GM12892 (cell line): ENCODE measurements around the gene TNFRSF13B.

Experiments
- POLR2A ChIP-seq: IDR thresholded peaks from 2 replicates; pipeline ENCODE4 v1.6.1; 2011; ENCODE audit warnings: low read depth, low read length, control low read depth
- POLR2AphosphoS5 ChIP-seq: IDR thresholded peaks from 2 replicates; pipeline ENCODE4 v1.6.1; 2011; ENCODE audit warnings: low read depth, low read length, control low read depth

GRCh38 chr17:16939208-16939576 is 32.7 kb downstream of the TNFRSF13B start:
- no peak for TF ChIP-seq POLR2AphosphoS5
- no peak for TF ChIP-seq POLR2A
